DOHH2 (cell line): ENCODE measurements around the gene CRISPLD2.

ENCODE experiments used
- H3F3A ChIP-seq: fragments of 200-600 bp; sonication (generic), shearing (Covaris generic); 2 replicates; pipeline ENCODE4 v1.6.0; 2016; ENCODE audit warnings: antibody characterized with exemption, mild to moderate bottlenecking; ENCODE audit not compliant: control insufficient read depth, insufficient read depth
- H3K27ac ChIP-seq: fragments of 200-600 bp; sonication (generic); 2 replicates; pipeline ENCODE4 v1.5.1; 2014; ENCODE audit warnings: low read depth, mild to moderate bottlenecking, low read length, moderate library complexity
- H3K27me3 ChIP-seq: fragments of 200-600 bp; sonication (generic); 2 replicates; pipeline ENCODE4 v1.6.1; 2014; ENCODE audit warnings: mild to moderate bottlenecking, low read length, mixed read lengths; ENCODE audit not compliant: control insufficient read depth
- H3K36me3 ChIP-seq: fragments of 200-600 bp; sonication (generic); 2 replicates; pipeline ENCODE4 v1.6.1; 2014; ENCODE audit warnings: mild to moderate bottlenecking, low read length, moderate library complexity, mixed read lengths; ENCODE audit not compliant: control insufficient read depth
- H3K4me1 ChIP-seq: fragments of 200-600 bp; sonication (generic); 2 replicates; pipeline ENCODE4 v1.6.1; 2014; ENCODE audit warnings: mild to moderate bottlenecking, low read length, mixed read lengths; ENCODE audit not compliant: control insufficient read depth
- H3K4me2 ChIP-seq: fragments of 200-600 bp; sonication (generic); 2 replicates; pipeline ENCODE4 v1.6.0; 2014; ENCODE audit warnings: mild to moderate bottlenecking, low read length, moderate library complexity
- H3K4me3 ChIP-seq: fragments of 200-600 bp; sonication (generic); 2 replicates; pipeline ENCODE4 v1.5.1; 2014; ENCODE audit warnings: mild to moderate bottlenecking, low read length, mixed read lengths
- H3K79me2 ChIP-seq: fragments of 200-600 bp; sonication (generic); 2 replicates; pipeline ENCODE4 v1.6.1; 2014; ENCODE audit warnings: mild to moderate bottlenecking, low read length, mixed read lengths; ENCODE audit not compliant: control insufficient read depth
- H3K9me2 ChIP-seq: fragments of 200-600 bp; sonication (generic); replicated peaks from 2 replicates; pipeline ENCODE4 v1.6.1; 2014; ENCODE audit warnings: mild to moderate bottlenecking, low read length, mixed read lengths; ENCODE audit not compliant: control insufficient read depth
- H3K9me3 ChIP-seq: fragments of 200-600 bp; sonication (generic); 2 replicates; pipeline ENCODE4 v1.6.1; 2014; ENCODE audit warnings: antibody characterized with exemption, low read length, mixed read lengths; ENCODE audit not compliant: control insufficient read depth, insufficient read depth
- H4K20me1 ChIP-seq: fragments of 200-600 bp; sonication (generic); 2 replicates; pipeline ENCODE4 v1.6.0; 2014; ENCODE audit warnings: low read depth, mild to moderate bottlenecking, antibody characterized with exemption, low read length, moderate library complexity; ENCODE audit not compliant: control insufficient read depth, insufficient read depth
- EZH2phosphoT487 ChIP-seq: fragments of 200-600 bp; sonication (generic); IDR thresholded peaks from 2 replicates; pipeline ENCODE4 v1.6.1; 2017; ENCODE audit warnings: borderline replicate concordance, mild to moderate bottlenecking, antibody characterized with exemption, low read length, moderate library complexity, mixed read lengths
- TF ChIP-seq, protein P1 (sequence below): fragments of 200-600 bp; sonication (generic); IDR thresholded peaks from one replicate; pipeline ENCODE4 v1.5.1; 2014; ENCODE audit warnings: antibody characterized with exemption, mild to moderate bottlenecking, low read depth, low read length; ENCODE audit not compliant: poor library complexity, severe bottlenecking

Gene CRISPLD2

DNA sequence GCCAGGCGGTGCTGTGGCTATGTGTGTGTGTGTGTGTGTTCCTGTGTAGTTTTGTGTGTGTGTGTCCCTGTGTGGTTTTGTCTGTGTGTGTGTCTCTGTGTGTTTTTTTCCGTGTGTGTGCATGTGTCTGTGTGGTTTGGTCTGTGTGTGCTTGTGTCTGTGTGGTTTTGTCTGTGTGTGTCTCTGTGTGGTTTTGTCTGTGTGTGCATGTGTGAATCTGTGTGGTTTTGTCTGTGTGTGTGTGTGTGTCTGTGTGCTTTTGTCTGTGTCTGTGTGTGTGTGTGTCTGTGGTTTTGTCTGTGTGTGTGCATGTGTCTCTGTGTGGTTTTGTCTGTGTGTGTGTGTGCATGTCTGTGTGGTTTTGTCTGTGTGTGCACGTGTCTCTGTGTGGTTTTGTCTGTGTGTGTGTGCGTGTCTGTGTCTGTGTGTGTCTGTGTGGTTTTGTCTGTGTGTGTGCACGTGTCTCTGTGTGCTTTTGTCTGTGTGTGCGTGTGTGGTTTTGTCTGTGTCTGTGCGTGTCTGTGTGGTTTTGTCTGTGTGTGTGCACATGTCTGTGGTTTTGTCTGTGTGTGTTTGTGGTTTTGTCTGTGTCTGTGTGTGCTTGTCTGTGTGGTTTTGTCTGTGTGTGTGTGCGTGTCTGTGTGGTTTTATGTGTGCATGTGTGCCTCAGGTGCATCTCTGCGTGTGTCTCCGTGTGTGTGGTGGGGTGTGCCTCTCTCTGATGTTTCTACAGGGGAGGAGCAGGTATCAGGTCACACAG, 129.2 kb downstream of the CRISPLD2 start:
- TF ChIP-seq EZH2phosphoT487: no peak
- TF ChIP-seq, protein P1, sequence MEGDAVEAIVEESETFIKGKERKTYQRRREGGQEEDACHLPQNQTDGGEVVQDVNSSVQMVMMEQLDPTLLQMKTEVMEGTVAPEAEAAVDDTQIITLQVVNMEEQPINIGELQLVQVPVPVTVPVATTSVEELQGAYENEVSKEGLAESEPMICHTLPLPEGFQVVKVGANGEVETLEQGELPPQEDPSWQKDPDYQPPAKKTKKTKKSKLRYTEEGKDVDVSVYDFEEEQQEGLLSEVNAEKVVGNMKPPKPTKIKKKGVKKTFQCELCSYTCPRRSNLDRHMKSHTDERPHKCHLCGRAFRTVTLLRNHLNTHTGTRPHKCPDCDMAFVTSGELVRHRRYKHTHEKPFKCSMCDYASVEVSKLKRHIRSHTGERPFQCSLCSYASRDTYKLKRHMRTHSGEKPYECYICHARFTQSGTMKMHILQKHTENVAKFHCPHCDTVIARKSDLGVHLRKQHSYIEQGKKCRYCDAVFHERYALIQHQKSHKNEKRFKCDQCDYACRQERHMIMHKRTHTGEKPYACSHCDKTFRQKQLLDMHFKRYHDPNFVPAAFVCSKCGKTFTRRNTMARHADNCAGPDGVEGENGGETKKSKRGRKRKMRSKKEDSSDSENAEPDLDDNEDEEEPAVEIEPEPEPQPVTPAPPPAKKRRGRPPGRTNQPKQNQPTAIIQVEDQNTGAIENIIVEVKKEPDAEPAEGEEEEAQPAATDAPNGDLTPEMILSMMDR: no peak
- Histone ChIP-seq H3K9me2 (no peaks in the 10 kb centered on the region), H3K27me3 (peaks cover 13% of the 10 kb centered on the region), H3K4me2 (no peak overlapping the region), H3K4me3 (no peak overlapping the region), H3K27ac (no peak overlapping the region), H3K9me3 (no peaks in the 10 kb centered on the region), H3K4me1 (no peaks in the 10 kb centered on the region), H3F3A (no peaks in the 10 kb centered on the region), H4K20me1 (no peaks in the 10 kb centered on the region), H3K79me2 (no peaks in the 10 kb centered on the region), H3K36me3 (no peaks in the 10 kb centered on the region)

DNA sequence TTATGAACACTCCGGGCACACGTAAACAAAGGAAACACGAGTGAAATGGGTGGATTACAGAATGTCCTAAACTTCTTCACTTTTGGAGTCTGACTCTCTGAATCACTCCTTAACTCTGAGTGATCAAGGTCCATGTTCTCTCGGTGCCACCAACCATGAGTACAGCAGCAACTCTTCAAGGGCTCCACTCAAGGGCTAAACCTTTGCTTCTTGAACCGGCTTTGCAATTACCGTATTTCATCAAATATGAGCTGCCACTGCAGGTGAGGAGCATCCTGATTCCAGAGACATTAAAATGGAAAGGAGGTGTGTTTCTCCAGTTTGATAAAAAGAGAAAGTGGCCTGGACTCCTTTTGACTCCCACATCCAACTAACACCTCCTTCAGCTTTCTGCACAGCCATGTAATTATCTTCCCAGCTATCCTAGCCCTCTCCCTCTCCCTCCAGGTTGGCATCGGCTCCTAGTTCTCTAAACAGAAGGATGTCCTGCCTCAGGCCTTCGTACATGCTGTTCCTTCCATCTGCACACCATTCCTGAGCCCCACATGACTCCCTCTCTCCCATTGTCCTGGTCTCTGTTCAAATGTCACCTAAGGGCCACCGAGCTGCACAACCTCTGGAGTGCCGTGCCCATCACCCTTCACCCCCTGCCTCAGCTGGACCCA, 130.1 kb downstream of the CRISPLD2 start:
- Histone ChIP-seq H3K9me2 (no peaks in the 10 kb centered on the region), H3K4me2 (no peak overlapping the region)
- TF ChIP-seq, protein P1: no peak
- no peak for TF ChIP-seq EZH2phosphoT487

DNA sequence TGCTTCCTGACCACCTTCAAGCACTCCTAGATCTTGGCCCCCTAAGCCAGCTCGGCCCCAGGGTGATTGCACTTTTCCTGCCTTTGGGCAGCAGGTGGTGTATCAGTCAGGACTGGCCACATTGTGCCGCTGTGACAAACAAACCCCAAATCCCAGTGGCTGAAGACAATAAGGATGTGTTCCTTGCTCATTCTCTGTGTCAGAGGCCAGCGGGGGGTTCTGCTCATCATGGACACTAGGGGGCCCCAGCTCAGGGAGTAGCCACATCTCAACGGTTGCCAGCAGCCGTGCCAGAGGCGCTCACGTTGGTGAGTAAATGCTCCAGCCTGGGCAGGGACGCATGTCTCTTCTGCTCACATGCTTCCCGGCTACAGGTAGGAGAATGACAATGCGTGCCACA, 131.1 kb downstream of the CRISPLD2 start:
- H3K4me3 ChIP-seq: no peak overlapping the region
- H3K9me2 ChIP-seq: no peaks in the 10 kb centered on the region
- H4K20me1 ChIP-seq: no peaks in the 10 kb centered on the region
- H3K9me3 ChIP-seq: no peaks in the 10 kb centered on the region
- TF ChIP-seq, protein P1: peak; percentile 68
- no peak for TF ChIP-seq EZH2phosphoT487
- H3K27me3 ChIP-seq: peaks cover 13% of the 10 kb centered on the region
- no peaks in the 10 kb centered on the region for H3F3A ChIP-seq
- no peak overlapping the region for H3K27ac ChIP-seq
- no peaks in the 10 kb centered on the region for H3K4me1 ChIP-seq
- H3K36me3 ChIP-seq: no peaks in the 10 kb centered on the region
- H3K4me2 ChIP-seq: no peak overlapping the region
- no peaks in the 10 kb centered on the region for H3K79me2 ChIP-seq

More for the DNA sequence above, 130.1 kb downstream of the CRISPLD2 start:
- no peak overlapping the region for H3K27ac ChIP-seq
- no peaks in the 10 kb centered on the region for H4K20me1 ChIP-seq
- no peaks in the 10 kb centered on the region for H3K79me2 ChIP-seq
- H3K4me1 ChIP-seq: no peaks in the 10 kb centered on the region
- H3F3A ChIP-seq: no peaks in the 10 kb centered on the region
- no peaks in the 10 kb centered on the region for H3K36me3 ChIP-seq
- H3K9me3 ChIP-seq: no peaks in the 10 kb centered on the region
- peaks cover 13% of the 10 kb centered on the region for H3K27me3 ChIP-seq
- no peak overlapping the region for H3K4me3 ChIP-seq
